RWPE2 (cell line): ENCODE measurements around the gene UBE2E2.

Source experiments
- ATAC-seq: fragments of 200-7000 bp; cut with Tn5 transposase; 3 replicates; pipeline ENCODE4 v1.9.1; 2021; ENCODE audit warnings: low read depth
- DNase-seq: peaks from one replicate; pipeline ENCODE4 v3.0.0-alpha.2; 2020; ENCODE audit warnings: low spot score
- H3K27ac ChIP-seq: fragments of 450-650 bp; 2 replicates; pipeline ENCODE4 v1.5.1; 2017; ENCODE audit warnings: mild to moderate bottlenecking; ENCODE audit not compliant: poor library complexity, severe bottlenecking
- H3K27me3 ChIP-seq: fragments of 250-450 bp; sonication (Bioruptor Pico); 2 replicates; pipeline ENCODE4 v1.5.1; 2021; ENCODE audit warnings: mild to moderate bottlenecking, moderate library complexity; ENCODE audit not compliant: insufficient read depth, poor library complexity, severe bottlenecking
- H3K36me3 ChIP-seq: fragments of 250-450 bp; sonication (Bioruptor Pico); 2 replicates; pipeline ENCODE4 v1.5.1; 2020; ENCODE audit warnings: low read depth, mild to moderate bottlenecking, moderate library complexity
- H3K4me1 ChIP-seq: fragments of 250-450 bp; sonication (Bioruptor Pico); 2 replicates; pipeline ENCODE4 v1.5.1; 2021; ENCODE audit warnings: mild to moderate bottlenecking, moderate library complexity; ENCODE audit not compliant: insufficient read depth, poor library complexity, severe bottlenecking
- H3K4me3 ChIP-seq: fragments of 250-450 bp; sonication (Bioruptor Pico); 2 replicates; pipeline ENCODE4 v1.5.1; 2021; ENCODE audit warnings: mild to moderate bottlenecking, moderate library complexity; ENCODE audit not compliant: severe bottlenecking
- H3K9me3 ChIP-seq: fragments of 250-450 bp; sonication (Bioruptor Pico); 2 replicates; pipeline ENCODE4 v1.5.1; 2021; ENCODE audit warnings: mild to moderate bottlenecking, moderate library complexity; ENCODE audit not compliant: severe bottlenecking
- TF ChIP-seq, protein P1 (sequence below): fragments of 450-650 bp; IDR thresholded peaks from one replicate; pipeline ENCODE4 v1.5.1; 2017; ENCODE audit warnings: mild to moderate bottlenecking, moderate library complexity; ENCODE audit not compliant: poor library complexity, severe bottlenecking

The UBE2E2 gene

DNA sequence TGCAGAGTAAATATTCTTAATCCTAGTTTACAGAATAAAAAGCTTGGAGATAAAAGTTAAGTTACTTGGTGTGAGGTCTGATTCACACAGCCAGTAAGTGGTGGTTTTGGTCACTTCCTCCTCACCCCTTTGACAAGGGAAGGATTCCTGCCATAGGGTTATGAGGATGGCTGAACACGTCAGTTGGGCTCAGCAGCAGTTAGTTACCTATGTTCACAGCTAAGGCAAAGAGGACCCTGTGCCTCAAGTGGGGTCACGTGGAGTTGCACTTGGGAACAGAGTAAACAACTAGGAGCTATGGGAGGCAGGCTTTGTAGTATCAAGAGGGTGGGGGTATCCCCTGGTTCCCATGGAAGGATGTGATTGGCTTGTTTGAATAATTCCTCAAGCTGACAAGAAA lies 232.2 kb downstream of the UBE2E2 start:
- H3K9me3 ChIP-seq, result no peaks in the 10 kb centered on the region
- ATAC-seq (no peak), DNase-seq (no peak)
- no peaks in the 10 kb centered on the region for H3K4me1 ChIP-seq
- no peak overlapping the region for H3K4me3 ChIP-seq
- H3K27ac ChIP-seq, result no peak overlapping the region
- no peaks in the 10 kb centered on the region for H3K36me3 ChIP-seq
- TF ChIP-seq, protein P1, sequence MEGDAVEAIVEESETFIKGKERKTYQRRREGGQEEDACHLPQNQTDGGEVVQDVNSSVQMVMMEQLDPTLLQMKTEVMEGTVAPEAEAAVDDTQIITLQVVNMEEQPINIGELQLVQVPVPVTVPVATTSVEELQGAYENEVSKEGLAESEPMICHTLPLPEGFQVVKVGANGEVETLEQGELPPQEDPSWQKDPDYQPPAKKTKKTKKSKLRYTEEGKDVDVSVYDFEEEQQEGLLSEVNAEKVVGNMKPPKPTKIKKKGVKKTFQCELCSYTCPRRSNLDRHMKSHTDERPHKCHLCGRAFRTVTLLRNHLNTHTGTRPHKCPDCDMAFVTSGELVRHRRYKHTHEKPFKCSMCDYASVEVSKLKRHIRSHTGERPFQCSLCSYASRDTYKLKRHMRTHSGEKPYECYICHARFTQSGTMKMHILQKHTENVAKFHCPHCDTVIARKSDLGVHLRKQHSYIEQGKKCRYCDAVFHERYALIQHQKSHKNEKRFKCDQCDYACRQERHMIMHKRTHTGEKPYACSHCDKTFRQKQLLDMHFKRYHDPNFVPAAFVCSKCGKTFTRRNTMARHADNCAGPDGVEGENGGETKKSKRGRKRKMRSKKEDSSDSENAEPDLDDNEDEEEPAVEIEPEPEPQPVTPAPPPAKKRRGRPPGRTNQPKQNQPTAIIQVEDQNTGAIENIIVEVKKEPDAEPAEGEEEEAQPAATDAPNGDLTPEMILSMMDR, result no peak
- H3K27me3 ChIP-seq, result no peaks in the 10 kb centered on the region

DNA sequence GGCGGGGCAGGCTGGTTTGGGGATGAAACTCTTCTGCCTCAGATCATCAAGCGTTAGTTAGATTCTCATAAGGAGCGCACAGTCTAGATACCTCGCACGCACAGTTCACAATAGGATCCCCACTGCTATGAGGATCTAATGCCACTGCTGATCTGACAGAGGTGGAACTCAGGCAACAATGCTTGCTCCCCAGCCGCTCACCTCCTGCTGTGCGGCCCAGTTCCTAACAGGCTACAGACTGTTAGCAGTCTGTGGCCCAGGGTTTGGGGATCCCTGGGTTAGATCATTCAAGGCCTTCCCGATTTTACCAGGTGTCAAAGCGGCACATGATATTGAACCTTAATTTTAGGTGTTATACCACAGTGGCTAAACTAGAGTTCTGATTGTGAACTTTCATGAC lies 232.8 kb downstream of the UBE2E2 start:
- Histone ChIP-seq H3K4me3 (no peak overlapping the region), H3K27ac (no peak overlapping the region), H3K27me3 (no peaks in the 10 kb centered on the region), H3K4me1 (no peaks in the 10 kb centered on the region), H3K36me3 (no peaks in the 10 kb centered on the region), H3K9me3 (no peaks in the 10 kb centered on the region)
- TF ChIP-seq, protein P1, result no peak
- DNase-seq, result no peak
- no peak for ATAC-seq

DNA sequence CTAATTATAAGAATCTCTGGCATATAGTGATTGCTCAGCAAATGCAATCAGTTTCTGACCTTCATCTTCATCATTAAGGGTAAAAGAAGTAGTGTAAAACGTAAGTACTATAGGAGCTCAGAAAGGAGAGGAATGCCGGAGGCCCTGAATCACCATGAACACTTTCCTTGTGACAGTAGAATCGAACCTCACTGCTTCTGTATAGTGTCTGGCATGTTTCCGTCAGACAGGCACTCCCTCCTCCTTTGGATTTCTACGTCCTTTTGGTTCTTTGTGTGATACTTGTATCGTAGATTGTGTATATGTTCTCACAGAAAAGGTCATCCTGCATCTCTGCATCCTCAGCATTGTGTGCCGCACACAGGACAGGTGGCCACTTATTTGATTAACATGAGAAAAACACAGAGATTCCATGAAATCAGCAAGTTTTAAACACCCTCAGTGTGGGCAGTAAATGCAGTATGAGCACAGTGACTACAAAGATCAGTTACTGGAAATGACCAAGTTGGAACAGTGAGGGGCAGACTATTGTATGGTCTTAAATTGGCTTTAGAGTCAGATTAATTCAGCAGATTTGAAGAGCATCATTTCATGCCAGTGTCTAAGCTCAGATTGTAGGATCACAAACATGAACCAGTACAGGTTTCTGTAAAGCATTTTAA lies 234.5 kb downstream of the UBE2E2 start:
- H3K36me3 ChIP-seq, result no peaks in the 10 kb centered on the region
- H3K27ac ChIP-seq, result no peak overlapping the region
- H3K4me1 ChIP-seq, result no peaks in the 10 kb centered on the region
- no peak overlapping the region for H3K4me3 ChIP-seq
- DNase-seq (no peak), ATAC-seq (no peak)
- H3K27me3 ChIP-seq, result no peaks in the 10 kb centered on the region
- no peaks in the 10 kb centered on the region for H3K9me3 ChIP-seq
- TF ChIP-seq, protein P1, result no peak

DNA sequence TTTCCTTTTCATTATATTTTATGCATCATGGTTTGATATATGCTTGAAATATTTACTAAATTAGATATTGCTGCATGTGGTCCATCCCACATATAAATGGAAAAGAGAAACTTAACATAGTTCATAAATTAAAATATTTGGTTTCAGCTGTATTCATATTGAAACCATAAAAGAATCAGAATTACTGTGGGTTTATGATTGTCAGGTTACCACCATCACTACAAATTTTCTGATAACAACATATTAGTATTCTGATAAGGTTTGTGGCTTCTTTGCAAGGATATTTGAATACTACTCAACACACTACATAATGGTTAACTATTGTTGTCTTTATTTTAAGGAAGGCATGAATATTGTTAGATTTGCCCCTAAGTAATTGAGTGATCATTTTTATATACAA lies 235.5 kb downstream of the UBE2E2 start:
- TF ChIP-seq, protein P1, result no peak
- no peak for ATAC-seq
- Histone ChIP-seq H3K27ac (no peak overlapping the region), H3K27me3 (no peaks in the 10 kb centered on the region), H3K9me3 (no peaks in the 10 kb centered on the region), H3K36me3 (no peaks in the 10 kb centered on the region), H3K4me3 (no peak overlapping the region), H3K4me1 (no peaks in the 10 kb centered on the region)
- no peak for DNase-seq

DNA sequence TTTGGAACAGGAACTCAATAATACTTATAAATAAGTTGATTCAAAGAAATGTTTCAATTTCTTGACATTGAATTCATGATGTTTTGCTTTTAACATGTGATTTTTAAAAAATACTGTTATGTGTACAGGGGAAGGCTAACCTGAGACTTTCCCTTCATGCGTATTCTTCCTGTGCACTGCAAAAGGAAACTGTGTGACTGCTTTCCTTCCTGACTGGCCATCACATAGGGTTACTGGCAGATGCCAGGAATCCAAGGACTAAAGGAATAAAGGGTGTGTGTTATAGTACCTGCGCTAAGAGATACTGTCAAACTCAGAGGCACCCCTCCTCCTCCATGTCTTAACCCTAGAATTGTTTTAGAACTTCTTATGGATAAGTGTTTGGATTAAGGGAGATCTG lies 236.0 kb downstream of the UBE2E2 start:
- ATAC-seq (no peak), DNase-seq (no peak)
- TF ChIP-seq, protein P1, result no peak
- no peak overlapping the region for H3K27ac ChIP-seq
- no peaks in the 10 kb centered on the region for H3K9me3 ChIP-seq
- no peaks in the 10 kb centered on the region for H3K27me3 ChIP-seq
- H3K4me1 ChIP-seq, result no peaks in the 10 kb centered on the region
- H3K4me3 ChIP-seq, result no peak overlapping the region
- no peaks in the 10 kb centered on the region for H3K36me3 ChIP-seq
